H9 (cell line): Measurements from ENCODE around the gene R3HDM1. TPM values are rescaled to one million over a fixed set of nuclear protein-coding genes. Genes with fewer than 3 reads are reported as not detected.
"Not testable (repeated sequence)": the region's sequence is repeated elsewhere in the genome, so short reads cannot be mapped to it uniquely, and the experiment has no call there.

Source experiments
- DNase-seq: peaks from one replicate; pipeline ENCODE4 v3.0.0-alpha.2; 2017
- H2AFZ ChIP-seq: one replicate; pipeline ENCODE4 v1.6.1; 2013; ENCODE audit warnings: mild to moderate bottlenecking, low read length, control low read depth, moderate library complexity
- H2AK5ac ChIP-seq: 2 replicates; pipeline ENCODE4 v1.6.1; 2013; ENCODE audit warnings: low read length, control low read depth, mixed read lengths; ENCODE audit not compliant: insufficient read length
- H2BK120ac ChIP-seq: one replicate; pipeline ENCODE4 v1.6.1; 2013; ENCODE audit warnings: low read depth, mild to moderate bottlenecking, low read length, control low read depth, inconsistent platforms; ENCODE audit not compliant: poor library complexity, severe bottlenecking
- H2BK12ac ChIP-seq: 2 replicates; pipeline ENCODE4 v1.6.1; 2013; ENCODE audit warnings: low read length, control low read depth, mixed read lengths, low read depth; ENCODE audit not compliant: insufficient read length
- H2BK15ac ChIP-seq: 2 replicates; pipeline ENCODE4 v1.6.1; 2013; ENCODE audit warnings: low read depth, low read length, control low read depth
- H2BK20ac ChIP-seq: one replicate; pipeline ENCODE4 v1.6.1; 2013; ENCODE audit warnings: low read depth, mild to moderate bottlenecking, low read length, control low read depth, inconsistent platforms; ENCODE audit not compliant: poor library complexity, severe bottlenecking
- H2BK5ac ChIP-seq: 2 replicates; pipeline ENCODE4 v1.6.1; 2013; ENCODE audit warnings: low read length, control low read depth, mixed read lengths; ENCODE audit not compliant: insufficient read length
- H3K14ac ChIP-seq: 2 replicates; pipeline ENCODE4 v1.6.1; 2013; ENCODE audit warnings: low read length, control low read depth; ENCODE audit not compliant: insufficient read depth
- H3K18ac ChIP-seq: 2 replicates; pipeline ENCODE4 v1.6.1; 2013; ENCODE audit warnings: low read depth, mild to moderate bottlenecking, mixed read lengths, low read length, control low read depth; ENCODE audit not compliant: insufficient read length
- H3K23ac ChIP-seq: 2 replicates; pipeline ENCODE4 v1.6.1; 2013; ENCODE audit warnings: low read length, control low read depth, mixed read lengths, low read depth; ENCODE audit not compliant: insufficient read length
- H3K23me2 ChIP-seq: 2 replicates; pipeline ENCODE4 v1.6.1; 2013; ENCODE audit warnings: low read depth, mild to moderate bottlenecking, mixed read lengths, low read length, control low read depth; ENCODE audit not compliant: insufficient read length, poor library complexity, severe bottlenecking
- H3K27ac ChIP-seq: 2 replicates; pipeline ENCODE4 v1.5.1; 2013; ENCODE audit warnings: low read length, control low read depth, mixed read lengths, low read depth; ENCODE audit not compliant: insufficient read length
- H3K27me3 ChIP-seq: 2 replicates; pipeline ENCODE4 v1.6.1; 2013; ENCODE audit warnings: low read length, control low read depth, inconsistent platforms; ENCODE audit not compliant: insufficient read depth
- H3K4ac ChIP-seq: 2 replicates; pipeline ENCODE4 v1.6.1; 2013; ENCODE audit warnings: low read depth, mild to moderate bottlenecking, control low read depth, inconsistent platforms, low read length, moderate library complexity
- H3K4me1 ChIP-seq: 2 replicates; pipeline ENCODE4 v1.6.1; 2013; ENCODE audit warnings: low read length, control low read depth, inconsistent platforms; ENCODE audit not compliant: insufficient read depth
- H3K4me2 ChIP-seq: 2 replicates; pipeline ENCODE4 v1.6.1; 2013; ENCODE audit warnings: low read length, control low read depth, mixed read lengths; ENCODE audit not compliant: insufficient read length, insufficient read depth
- H3K56ac ChIP-seq: 2 replicates; pipeline ENCODE4 v1.6.1; 2013; ENCODE audit warnings: low read depth, mild to moderate bottlenecking, mixed read lengths, low read length, control low read depth; ENCODE audit not compliant: insufficient read length
- H3K79me1 ChIP-seq: 2 replicates; pipeline ENCODE4 v1.6.1; 2013; ENCODE audit warnings: low read depth, mild to moderate bottlenecking, moderate library complexity, low read length, control low read depth, inconsistent platforms; ENCODE audit not compliant: insufficient read depth, poor library complexity, severe bottlenecking
- H3K79me2 ChIP-seq: 2 replicates; pipeline ENCODE4 v1.6.1; 2013; ENCODE audit warnings: low read length, control low read depth, inconsistent platforms; ENCODE audit not compliant: insufficient read depth
- H3K9ac ChIP-seq: 2 replicates; pipeline ENCODE4 v1.6.1; 2013; ENCODE audit warnings: low read length, control low read depth, mixed read lengths; ENCODE audit not compliant: insufficient read length; ENCODE audit errors: extremely low read depth
- H3K9me3 ChIP-seq: one replicate; pipeline ENCODE4 v1.6.1; 2013; ENCODE audit warnings: low read depth, low read length, inconsistent platforms; ENCODE audit not compliant: control insufficient read depth
- H3T11ph ChIP-seq: one replicate; pipeline ENCODE4 v1.6.1; 2013; ENCODE audit warnings: mild to moderate bottlenecking, low read length, control low read depth, inconsistent platforms
- H4K20me1 ChIP-seq: one replicate; pipeline ENCODE4 v1.6.1; 2013; ENCODE audit not compliant: control insufficient read depth, insufficient read length, insufficient read depth
- H4K5ac ChIP-seq: 2 replicates; pipeline ENCODE4 v1.6.1; 2013; ENCODE audit warnings: low read depth, mild to moderate bottlenecking, mixed read lengths, low read length, control low read depth; ENCODE audit not compliant: insufficient read length
- H4K8ac ChIP-seq: replicated peaks from 2 replicates; pipeline ENCODE4 v1.6.1; 2013; ENCODE audit warnings: low read length, control low read depth, mixed read lengths, low read depth; ENCODE audit not compliant: insufficient read length
- H4K91ac ChIP-seq: 2 replicates; pipeline ENCODE4 v1.6.1; 2013; ENCODE audit warnings: low read depth, mild to moderate bottlenecking, moderate library complexity, mixed read lengths, low read length, control low read depth; ENCODE audit not compliant: insufficient read length
- H3K27ac Mint-ChIP-seq, 3 experiments: 2 replicates in 2 of 3; 3 replicates in 1 of 3; pipeline ENCODE4 v1.8.0; 2020 to 2021; ENCODE audit warnings: mixed read lengths in 3 of 3, mild to moderate bottlenecking in 1 of 3, moderate library complexity in 1 of 3
- H3K27me3 Mint-ChIP-seq: 2 replicates; pipeline ENCODE4 v1.8.0; 2021; ENCODE audit warnings: low read depth, mild to moderate bottlenecking, moderate library complexity, mixed read lengths
- H3K36me3 Mint-ChIP-seq, 3 experiments: 2 replicates in 2 of 3; 3 replicates in 1 of 3; pipeline ENCODE4 v1.8.0; 2020 to 2021; ENCODE audit warnings: low read depth in 3 of 3, mixed read lengths in 3 of 3; ENCODE audit not compliant: insufficient read depth in 1 of 3
- H3K4me1 Mint-ChIP-seq, 2 experiments: 2 replicates each; pipeline ENCODE4 v1.8.0; 2020; ENCODE audit warnings: mixed read lengths in 2 of 2
- H3K4me3 Mint-ChIP-seq, 2 experiments: 2 replicates in 1 of 2; 3 replicates in 1 of 2; pipeline ENCODE4 v1.8.0; 2020 to 2021; ENCODE audit warnings: mild to moderate bottlenecking in 2 of 2, mixed read lengths in 2 of 2, moderate library complexity in 1 of 2
- H3K9me3 Mint-ChIP-seq, 2 experiments: 2 replicates in 1 of 2; 3 replicates in 1 of 2; pipeline ENCODE4 v1.8.0; 2020; ENCODE audit warnings: mild to moderate bottlenecking in 2 of 2, mixed read lengths in 2 of 2, moderate library complexity in 1 of 2
- WGBS: extraction: QIAGEN DNeasy Blood & Tissue Kit; methylation state at CpG from one replicate; pipeline ENCODE4 v1.1.7; 2013; ENCODE audit warnings: missing lambda C conversion rate, low lambda C conversion rate, mixed read lengths; ENCODE audit not compliant: insufficient read length; ENCODE audit errors: extremely low coverage; 5-methylcytosine and 5-hydroxymethylcytosine counted together
- total RNA-seq: library from RNA; stranded (reverse); gene quantifications from 2 replicates; pipeline ENCODE4 v1.2.1, GENCODE V29; 2021
- TF ChIP-seq, protein P1 (sequence below): fragments of 200-600 bp; sonication (generic); conservative IDR thresholded peaks from 3 replicates; pipeline ENCODE4 v1.8.0; 2021; ENCODE audit warnings: antibody characterized with exemption, mild to moderate bottlenecking

R3HDM1 gene
- total RNA-seq, 1 experiment from 2014 or later = 58.8 TPM

DNA sequence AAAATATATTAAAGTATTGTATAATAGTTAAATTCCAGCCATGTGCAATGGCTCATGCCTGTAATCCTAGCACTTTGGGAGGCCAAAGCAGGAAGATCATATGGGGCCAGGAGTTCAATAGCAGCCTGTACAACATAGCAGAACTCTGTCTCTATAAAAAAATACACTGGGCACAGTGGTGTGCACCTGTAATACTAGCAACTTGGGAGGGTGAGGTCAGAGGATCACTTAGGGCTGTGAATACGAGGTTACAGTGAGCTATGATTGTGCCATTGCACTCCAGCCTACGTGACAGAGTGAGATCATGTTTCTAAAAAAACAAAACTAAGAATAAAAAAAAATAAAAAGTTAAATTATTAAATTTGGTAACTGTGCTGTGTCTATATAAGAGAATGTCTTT, 36.4 kb upstream of the R3HDM1 start:
- Histone ChIP-seq H3K79me2 (no peaks in the 10 kb centered on the region), H2BK15ac (no peak overlapping the region), H2AFZ (no peak overlapping the region), H3K14ac (no peak overlapping the region), H3K27me3 (no peaks in the 10 kb centered on the region), H3K4me1 (no peaks in the 10 kb centered on the region), H3K18ac (no peak overlapping the region), H3K4me2 (no peak overlapping the region), H4K91ac (no peak overlapping the region), H3T11ph (no peak overlapping the region), H3K56ac (no peak overlapping the region), H2BK120ac (no peak overlapping the region), H4K8ac (no peak overlapping the region), H3K4ac (no peak overlapping the region), H4K5ac (no peak overlapping the region), H2BK12ac (no peak overlapping the region), H3K23ac (no peak overlapping the region), H2BK20ac (no peak overlapping the region), H4K20me1 (no peaks in the 10 kb centered on the region), H3K23me2 (no peaks in the 10 kb centered on the region), H2AK5ac (no peak overlapping the region), H3K9me3 (no peaks in the 10 kb centered on the region), H3K79me1 (no peaks in the 10 kb centered on the region), H3K27ac (no peak overlapping the region), H3K9ac (no peak overlapping the region), H2BK5ac (no peak overlapping the region)
- Mint-ChIP-seq H3K36me3 (peaks cover 37 to 40% (median 37%) of the 10 kb centered on the region in 3 experiments), H3K4me1 (no peaks in the 10 kb centered on the region; a peak in 1 of 4 replicates), H3K4me3 (no peak overlapping the region), H3K9me3 (peaks cover 22 to 24% of the 10 kb centered on the region in 2 experiments), H3K27me3 (no peaks in the 10 kb centered on the region; the same call in 1 of the 2 replicates), H3K27ac (no peak overlapping the region)
- WGBS = no CpG with 5 or more reads among the region's 2 CpGs
- TF ChIP-seq, protein P1, sequence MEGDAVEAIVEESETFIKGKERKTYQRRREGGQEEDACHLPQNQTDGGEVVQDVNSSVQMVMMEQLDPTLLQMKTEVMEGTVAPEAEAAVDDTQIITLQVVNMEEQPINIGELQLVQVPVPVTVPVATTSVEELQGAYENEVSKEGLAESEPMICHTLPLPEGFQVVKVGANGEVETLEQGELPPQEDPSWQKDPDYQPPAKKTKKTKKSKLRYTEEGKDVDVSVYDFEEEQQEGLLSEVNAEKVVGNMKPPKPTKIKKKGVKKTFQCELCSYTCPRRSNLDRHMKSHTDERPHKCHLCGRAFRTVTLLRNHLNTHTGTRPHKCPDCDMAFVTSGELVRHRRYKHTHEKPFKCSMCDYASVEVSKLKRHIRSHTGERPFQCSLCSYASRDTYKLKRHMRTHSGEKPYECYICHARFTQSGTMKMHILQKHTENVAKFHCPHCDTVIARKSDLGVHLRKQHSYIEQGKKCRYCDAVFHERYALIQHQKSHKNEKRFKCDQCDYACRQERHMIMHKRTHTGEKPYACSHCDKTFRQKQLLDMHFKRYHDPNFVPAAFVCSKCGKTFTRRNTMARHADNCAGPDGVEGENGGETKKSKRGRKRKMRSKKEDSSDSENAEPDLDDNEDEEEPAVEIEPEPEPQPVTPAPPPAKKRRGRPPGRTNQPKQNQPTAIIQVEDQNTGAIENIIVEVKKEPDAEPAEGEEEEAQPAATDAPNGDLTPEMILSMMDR = no peak
- DNase-seq = no peak

DNA sequence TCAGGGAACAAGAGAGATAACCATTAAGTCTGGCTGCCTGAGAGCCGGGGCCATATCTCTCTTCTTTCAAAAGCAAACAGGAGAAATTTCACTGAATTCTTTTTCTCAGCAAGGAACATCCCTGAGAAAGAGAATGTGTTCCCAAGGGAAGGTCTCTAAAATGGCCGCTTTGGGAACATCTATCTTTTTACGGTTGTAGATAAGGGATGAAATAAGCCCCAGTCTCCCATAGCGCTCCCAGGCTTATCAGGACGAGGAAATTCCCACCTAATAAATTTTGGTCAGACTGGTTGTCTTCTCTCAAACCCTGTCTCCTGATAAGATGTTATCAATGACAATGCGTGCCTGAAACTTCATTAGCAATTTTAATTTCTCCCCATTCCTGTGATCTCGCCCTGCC, 32.7 kb upstream of the R3HDM1 start:
- H3K79me2 ChIP-seq, H3K56ac ChIP-seq, H3T11ph ChIP-seq, H2BK5ac ChIP-seq, H3K23ac ChIP-seq, H2BK12ac ChIP-seq, DNase-seq, H4K20me1 ChIP-seq, H3K27ac ChIP-seq, H3K27me3 Mint-ChIP-seq, H3K14ac ChIP-seq, H3K27ac Mint-ChIP-seq, H3K79me1 ChIP-seq, H3K4me1 ChIP-seq, H4K91ac ChIP-seq, H3K9ac ChIP-seq, H2AFZ ChIP-seq, H3K18ac ChIP-seq, H2AK5ac ChIP-seq, H3K9me3 ChIP-seq, H3K27me3 ChIP-seq, H4K8ac ChIP-seq, H2BK120ac ChIP-seq, H4K5ac ChIP-seq, H3K23me2 ChIP-seq, H2BK15ac ChIP-seq, H3K4me1 Mint-ChIP-seq, H3K4me2 ChIP-seq, H3K4ac ChIP-seq, H3K4me3 Mint-ChIP-seq, H2BK20ac ChIP-seq: not testable (repeated sequence)
- no CpG with 5 or more reads among the region's 7 CpGs for WGBS
- Mint-ChIP-seq H3K36me3 (peaks cover 55 to 68% (median 64%) of the 10 kb centered on the region in 3 experiments), H3K9me3 (peaks cover 26 to 29% of the 10 kb centered on the region in 2 experiments)
